GM12878 (cell line): ENCODE measurements around the gene NPNT.

ENCODE experiments used
- CTCF ChIP-seq, 3 experiments: IDR thresholded peaks in 2 of 3; conservative IDR thresholded peaks in 1 of 3; 2 replicates each; pipeline ENCODE4 v1.5.1; 2011; ENCODE audit warnings: low read depth in 3 of 3, low read length in 3 of 3, mild to moderate bottlenecking in 3 of 3, control low read depth in 2 of 3, moderate library complexity in 2 of 3, inconsistent platforms in 1 of 3, mixed read lengths in 1 of 3; ENCODE audit not compliant: control insufficient read depth in 2 of 3, insufficient read depth in 1 of 3; ENCODE audit errors: extremely low read depth in 1 of 3
- EZH2 ChIP-seq: IDR thresholded peaks from 2 replicates; pipeline ENCODE4 v1.6.1; 2012; ENCODE audit warnings: low read depth, mild to moderate bottlenecking, control low read depth, inconsistent platforms, low read length, borderline replicate concordance; ENCODE audit not compliant: control insufficient read depth
- FOS ChIP-seq: IDR thresholded peaks from 3 replicates; pipeline ENCODE4 v1.6.1; 2011; ENCODE audit warnings: borderline replicate concordance; ENCODE audit not compliant: insufficient read length; ENCODE audit errors: extremely low read depth
- GABPA ChIP-seq: IDR thresholded peaks from 2 replicates; pipeline ENCODE4 v1.6.1; 2014; ENCODE audit warnings: antibody characterized with exemption, low read depth, mild to moderate bottlenecking, inconsistent platforms
- KAT2A ChIP-seq: conservative IDR thresholded peaks from 2 replicates; pipeline ENCODE4 v1.6.1; 2011; ENCODE audit warnings: low read depth, low read length; ENCODE audit not compliant: control insufficient read depth
- POLR2A ChIP-seq: IDR thresholded peaks from 2 replicates; pipeline ENCODE4 v1.6.1; 2011; ENCODE audit warnings: low read depth, mild to moderate bottlenecking, low read length
- POLR2AphosphoS5 ChIP-seq: IDR thresholded peaks from 2 replicates; pipeline ENCODE4 v1.6.1; 2011; ENCODE audit warnings: mild to moderate bottlenecking, low read length, inconsistent platforms
- RCOR1 ChIP-seq: conservative IDR thresholded peaks from 2 replicates; pipeline ENCODE4 v1.6.1; 2012; ENCODE audit warnings: low read depth, low read length, improper control_type of control experiment
- TARDBP ChIP-seq: IDR thresholded peaks from 2 replicates; pipeline ENCODE4 v1.6.1; 2016; ENCODE audit warnings: borderline replicate concordance
- ZBED1 ChIP-seq: IDR thresholded peaks from 2 replicates; pipeline ENCODE4 v1.6.1; 2016; ENCODE audit warnings: borderline replicate concordance

GRCh38 chr4:105976915-105977314, 81.6 kb downstream of the NPNT start:
- no peak for TF ChIP-seq POLR2A
- TF ChIP-seq GABPA, result no peak
- TF ChIP-seq KAT2A, result no peak
- TF ChIP-seq ZBED1, result no peak
- no peak for TF ChIP-seq CTCF (IDR thresholded peaks at IDR 0.05 in 2 of 3, conservative IDR thresholded peaks at IDR 0.05 in 1 of 3; ENCODE audit: control insufficient read depth in 2 of 3, extremely low read depth in 1 of 3, insufficient read depth in 1 of 3, low read depth in 3 of 3, low read length in 3 of 3)
- TF ChIP-seq POLR2AphosphoS5, result no peak
- TF ChIP-seq TARDBP, result no peak
- TF ChIP-seq FOS, result no peak
- TF ChIP-seq RCOR1, result no peak
- TF ChIP-seq EZH2, result no peak
